Chondrocyte (in vitro differentiated cells): ENCODE results near the gene POPDC2. TPM values are rescaled to one million over a fixed set of nuclear protein-coding genes. Genes with fewer than 3 reads are reported as not detected.

Experiments used
- DNase-seq: peaks from one replicate; pipeline ENCODE4 v3.0.0; 2021; ENCODE audit warnings: mixed read lengths, low spot score
- H3K27ac Mint-ChIP-seq: one replicate; pipeline ENCODE4 v1.8.0; 2021; ENCODE audit warnings: mild to moderate bottlenecking, moderate library complexity, mixed read lengths; ENCODE audit not compliant: unreplicated experiment
- H3K27me3 Mint-ChIP-seq: 2 replicates; pipeline ENCODE4 v1.8.0; 2021; ENCODE audit warnings: low read depth, mixed read lengths
- H3K36me3 Mint-ChIP-seq: 2 replicates; pipeline ENCODE4 v1.8.0; 2021; ENCODE audit warnings: low read depth, mixed read lengths
- H3K4me1 Mint-ChIP-seq: 2 replicates; pipeline ENCODE4 v1.8.0; 2021; ENCODE audit warnings: low read depth, mild to moderate bottlenecking, mixed read lengths
- H3K4me3 Mint-ChIP-seq: one replicate; pipeline ENCODE4 v1.8.0; 2021; ENCODE audit warnings: mild to moderate bottlenecking, moderate library complexity, mixed read lengths; ENCODE audit not compliant: unreplicated experiment
- H3K9me3 Mint-ChIP-seq: 2 replicates; pipeline ENCODE4 v1.8.0; 2021; ENCODE audit warnings: low read depth, mixed read lengths
- total RNA-seq: library from RNA; stranded (reverse); gene quantifications from 3 replicates; pipeline ENCODE4 v1.2.1, GENCODE V29; 2021
- TF ChIP-seq, protein P1 (sequence below): fragments of 200-600 bp; sonication (generic); IDR thresholded peaks from 2 replicates; pipeline ENCODE4 v1.5.0; 2021; ENCODE audit warnings: antibody characterized with exemption, mild to moderate bottlenecking, moderate library complexity

The POPDC2 gene
- total RNA-seq, 1 donor from 2014 or later, result 0.80 TPM

DNA sequence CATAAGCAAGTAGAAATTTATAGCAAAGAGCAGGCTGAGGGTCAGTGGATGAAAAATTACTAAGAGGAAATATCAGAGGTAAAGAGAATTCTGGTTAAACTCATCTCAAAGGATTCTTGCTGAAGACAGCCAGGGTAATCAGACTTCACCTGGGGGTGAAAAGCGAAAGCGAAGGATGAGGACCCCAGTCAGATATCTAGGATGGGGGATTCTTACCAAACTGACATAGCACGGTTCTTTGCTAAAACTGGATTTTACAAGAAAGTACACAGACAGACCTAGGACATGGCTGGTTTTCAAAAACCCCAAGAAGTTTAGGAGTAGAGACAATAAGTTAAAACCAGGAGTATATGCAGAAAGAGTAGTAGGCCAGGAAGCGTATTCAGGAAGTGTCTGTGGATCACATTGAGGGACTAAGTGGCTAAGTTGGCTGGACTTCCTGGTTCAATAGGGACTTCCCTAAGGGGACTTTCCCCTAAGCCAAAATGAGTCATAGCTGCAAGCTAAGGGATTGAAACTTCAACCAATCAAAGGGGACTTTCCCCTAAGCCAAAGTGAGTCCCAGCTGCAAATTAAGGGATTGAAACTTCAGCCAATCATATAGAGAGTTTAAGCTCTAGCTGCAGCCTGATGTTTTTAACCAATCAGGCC is 40.0 kb upstream of the POPDC2 start:
- peaks cover 18% of the 10 kb centered on the region for H3K4me1 Mint-ChIP-seq
- H3K9me3 Mint-ChIP-seq, result no peaks in the 10 kb centered on the region
- DNase-seq, result no peak
- no peaks in the 10 kb centered on the region for H3K36me3 Mint-ChIP-seq
- TF ChIP-seq, protein P1, sequence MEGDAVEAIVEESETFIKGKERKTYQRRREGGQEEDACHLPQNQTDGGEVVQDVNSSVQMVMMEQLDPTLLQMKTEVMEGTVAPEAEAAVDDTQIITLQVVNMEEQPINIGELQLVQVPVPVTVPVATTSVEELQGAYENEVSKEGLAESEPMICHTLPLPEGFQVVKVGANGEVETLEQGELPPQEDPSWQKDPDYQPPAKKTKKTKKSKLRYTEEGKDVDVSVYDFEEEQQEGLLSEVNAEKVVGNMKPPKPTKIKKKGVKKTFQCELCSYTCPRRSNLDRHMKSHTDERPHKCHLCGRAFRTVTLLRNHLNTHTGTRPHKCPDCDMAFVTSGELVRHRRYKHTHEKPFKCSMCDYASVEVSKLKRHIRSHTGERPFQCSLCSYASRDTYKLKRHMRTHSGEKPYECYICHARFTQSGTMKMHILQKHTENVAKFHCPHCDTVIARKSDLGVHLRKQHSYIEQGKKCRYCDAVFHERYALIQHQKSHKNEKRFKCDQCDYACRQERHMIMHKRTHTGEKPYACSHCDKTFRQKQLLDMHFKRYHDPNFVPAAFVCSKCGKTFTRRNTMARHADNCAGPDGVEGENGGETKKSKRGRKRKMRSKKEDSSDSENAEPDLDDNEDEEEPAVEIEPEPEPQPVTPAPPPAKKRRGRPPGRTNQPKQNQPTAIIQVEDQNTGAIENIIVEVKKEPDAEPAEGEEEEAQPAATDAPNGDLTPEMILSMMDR, result no peak
- H3K27me3 Mint-ChIP-seq, result no peaks in the 10 kb centered on the region
- H3K4me3 Mint-ChIP-seq, result no peak overlapping the region
- no peak overlapping the region for H3K27ac Mint-ChIP-seq

DNA sequence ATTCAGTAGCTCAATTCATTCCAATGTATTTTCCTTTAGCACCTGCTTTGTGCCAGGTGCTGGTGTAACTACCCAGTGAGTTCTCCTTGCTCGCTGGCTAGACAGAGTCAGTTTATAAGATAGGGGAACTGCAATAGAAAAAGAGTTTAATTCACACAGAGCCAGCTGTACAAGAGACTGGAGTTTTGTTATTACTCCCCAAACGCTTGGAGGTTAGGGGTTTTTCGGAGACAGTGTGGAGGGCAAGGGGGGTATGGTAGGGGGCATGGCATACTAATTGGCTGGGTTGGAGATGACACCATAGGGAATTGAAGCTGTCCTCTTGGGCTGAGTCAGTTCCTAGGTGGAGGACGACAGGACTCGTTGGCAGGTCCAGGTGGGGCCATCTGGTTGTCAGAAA is 37.0 kb upstream of the POPDC2 start:
- no peaks in the 10 kb centered on the region for H3K9me3 Mint-ChIP-seq
- H3K36me3 Mint-ChIP-seq, result no peaks in the 10 kb centered on the region
- no peaks in the 10 kb centered on the region for H3K27me3 Mint-ChIP-seq
- no peak for DNase-seq
- H3K4me3 Mint-ChIP-seq, result no peak overlapping the region
- H3K4me1 Mint-ChIP-seq, result peaks cover 5% of the 10 kb centered on the region
- TF ChIP-seq, protein P1, result no peak
- H3K27ac Mint-ChIP-seq, result no peak overlapping the region

DNA sequence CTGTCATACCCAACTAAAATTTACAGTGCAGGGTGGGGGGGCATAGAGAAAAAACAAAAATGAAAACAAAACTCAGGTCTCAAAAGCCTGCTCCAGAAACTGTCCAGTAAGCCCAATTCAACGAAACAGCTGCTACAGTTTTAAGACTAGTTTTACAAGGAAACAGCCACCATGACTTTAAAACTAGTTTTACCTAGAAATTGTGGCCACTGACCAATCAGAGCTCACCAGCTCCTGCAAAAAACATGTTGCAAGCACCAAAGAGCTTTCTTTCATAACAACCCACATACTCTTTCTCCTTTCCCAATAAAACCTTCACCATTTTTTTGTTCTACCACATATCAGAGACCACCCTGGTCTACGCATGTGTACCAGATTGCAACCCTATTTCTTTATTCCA is 35.1 kb upstream of the POPDC2 start:
- Mint-ChIP-seq H3K4me1 (no peaks in the 10 kb centered on the region), H3K36me3 (no peaks in the 10 kb centered on the region), H3K27me3 (no peaks in the 10 kb centered on the region), H3K27ac (no peak overlapping the region), H3K9me3 (no peaks in the 10 kb centered on the region), H3K4me3 (no peak overlapping the region)
- DNase-seq, result no peak
- TF ChIP-seq, protein P1, result no peak

DNA sequence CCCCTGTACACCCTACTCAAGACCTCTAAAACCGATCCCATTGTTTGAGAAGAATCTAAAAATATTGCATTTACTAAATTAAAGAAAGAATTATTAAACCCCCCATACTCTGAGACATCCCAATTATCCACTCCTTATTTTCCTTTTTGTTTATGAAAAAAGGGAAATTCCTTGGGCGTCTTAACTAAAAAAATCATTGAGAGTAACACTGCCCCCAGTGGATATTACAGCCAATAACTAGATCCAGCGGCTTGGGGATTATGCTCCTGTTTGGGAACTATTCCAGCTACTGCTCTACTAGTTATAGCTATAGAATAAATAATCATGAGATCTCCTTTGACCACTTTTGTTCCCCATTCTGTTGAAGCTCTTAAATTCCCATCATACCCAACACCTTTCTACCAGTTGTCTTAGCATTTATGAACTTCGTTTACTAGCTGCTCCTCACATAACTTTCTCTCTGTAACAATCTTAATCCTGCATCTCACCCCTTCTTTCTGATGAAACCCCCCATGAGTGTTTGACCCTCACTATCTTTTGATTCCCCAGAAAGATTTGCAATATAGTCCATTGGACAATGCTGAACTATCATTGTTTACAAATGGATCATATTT is 29.8 kb upstream of the POPDC2 start:
- no peak for DNase-seq
- Mint-ChIP-seq H3K9me3 (peaks cover 3% of the 10 kb centered on the region), H3K27me3 (no peaks in the 10 kb centered on the region), H3K4me1 (no peaks in the 10 kb centered on the region), H3K36me3 (no peaks in the 10 kb centered on the region), H3K4me3 (no peak overlapping the region), H3K27ac (no peak overlapping the region)
- TF ChIP-seq, protein P1, result peak; percentile 79

DNA sequence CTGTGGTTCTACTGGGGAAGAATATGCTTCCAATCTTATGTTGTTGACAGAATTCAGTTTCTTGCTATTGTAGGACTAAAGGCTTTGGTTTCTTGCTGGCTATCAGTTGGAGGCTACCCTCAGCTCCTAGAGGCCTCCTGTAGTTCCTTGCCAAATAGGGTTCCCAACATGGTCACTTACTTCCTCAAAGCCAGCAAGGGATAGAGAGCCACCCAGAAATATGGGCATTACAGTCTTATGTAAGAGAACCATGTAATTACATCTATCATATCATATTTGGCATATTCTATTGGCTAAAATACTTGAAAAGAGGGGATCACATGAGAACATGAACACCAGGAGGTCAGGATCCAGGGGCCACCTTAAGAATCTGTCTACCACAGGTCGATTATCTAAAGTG is 23.0 kb upstream of the POPDC2 start:
- Mint-ChIP-seq H3K27ac (no peak overlapping the region), H3K4me1 (no peaks in the 10 kb centered on the region), H3K9me3 (peaks cover 3% of the 10 kb centered on the region), H3K36me3 (no peaks in the 10 kb centered on the region), H3K4me3 (no peak overlapping the region), H3K27me3 (no peaks in the 10 kb centered on the region)
- no peak for DNase-seq
- TF ChIP-seq, protein P1, result no peak
